GM06990 (cell line): Measurements from ENCODE around the gene NPAS3.

Source experiments
- DNase-seq: peaks from one replicate; pipeline ENCODE4 v3.0.0-alpha.2; 2011; ENCODE audit not compliant: insufficient read length; ENCODE audit errors: extremely low read depth
- H3K27me3 ChIP-seq: replicated peaks from 2 replicates; pipeline ENCODE4 v1.6.0; 2011; ENCODE audit warnings: low read length; ENCODE audit not compliant: control insufficient read depth, insufficient read depth
- H3K36me3 ChIP-seq: 2 replicates; pipeline ENCODE4 v1.5.1; 2011; ENCODE audit warnings: low read length; ENCODE audit not compliant: control insufficient read depth, insufficient read depth
- H3K4me3 ChIP-seq: replicated peaks from 2 replicates; pipeline ENCODE4 v1.5.1; 2011; ENCODE audit warnings: low read depth, mild to moderate bottlenecking, control low read depth, low read length
- CTCF ChIP-seq: IDR thresholded peaks from 2 replicates; pipeline ENCODE4 v1.5.1; 2011; ENCODE audit warnings: low read length, control low read depth, mild to moderate bottlenecking, inconsistent platforms; ENCODE audit not compliant: insufficient read depth, poor library complexity, severe bottlenecking

Gene NPAS3

DNA sequence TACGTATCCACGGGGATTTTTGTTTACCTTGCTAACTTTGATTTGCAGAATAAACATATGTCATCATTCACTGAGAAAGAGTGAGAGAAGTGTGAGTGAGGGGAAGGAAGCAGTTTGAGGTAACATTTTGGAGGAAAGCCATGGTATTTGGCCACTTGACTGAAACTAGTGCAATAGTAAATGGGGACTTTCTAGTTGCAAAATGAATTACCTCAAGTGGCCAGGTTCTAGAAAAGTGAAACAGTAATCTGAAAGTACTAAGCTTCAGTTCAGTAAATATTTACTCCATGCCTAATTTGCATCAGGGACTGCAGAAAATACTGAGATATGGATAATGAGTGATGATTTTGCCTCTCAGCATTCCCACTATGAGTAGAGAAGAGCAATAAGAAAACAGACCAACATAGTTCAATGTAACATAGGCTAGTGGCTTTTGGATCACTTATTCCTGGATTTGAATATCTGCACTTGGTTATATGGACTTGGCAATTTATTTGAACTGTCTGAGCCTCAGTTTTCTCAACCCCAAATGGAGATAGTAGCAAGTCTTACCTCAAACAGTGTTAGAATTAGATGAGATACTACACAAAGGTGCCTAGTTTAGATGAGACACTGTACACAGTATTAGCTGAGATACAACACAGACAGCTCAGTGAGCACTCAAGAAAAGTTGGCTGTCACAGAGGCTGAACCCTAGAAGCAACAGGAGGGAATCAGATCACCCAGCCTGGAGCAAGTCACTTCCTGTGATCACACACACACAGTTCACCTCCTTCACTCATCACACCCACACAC lies 439.1 kb downstream of the NPAS3 start:
- H3K36me3 ChIP-seq = no peaks in the 10 kb centered on the region
- H3K27me3 ChIP-seq = no peaks in the 10 kb centered on the region
- DNase-seq = no peak
- no peak for TF ChIP-seq CTCF
- no peak overlapping the region for H3K4me3 ChIP-seq

DNA sequence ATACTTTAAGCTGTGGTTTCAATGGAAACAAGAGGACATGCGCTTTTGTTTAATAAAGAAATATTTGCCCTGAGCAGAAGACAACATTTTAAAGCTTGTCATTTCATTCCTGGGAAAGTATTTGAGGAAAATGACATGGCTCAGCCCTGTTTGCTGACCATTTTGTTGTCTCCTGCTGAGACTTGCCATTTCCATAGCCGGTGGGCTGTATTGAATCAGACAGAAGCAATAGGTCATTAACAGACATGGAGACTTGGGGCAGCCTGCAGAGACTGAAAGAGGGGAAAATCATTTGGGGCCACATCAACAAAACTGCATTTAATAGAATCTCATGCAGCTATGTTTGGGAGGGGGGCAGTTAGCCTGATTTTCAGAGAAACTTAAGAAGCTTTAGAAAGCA lies 443.0 kb downstream of the NPAS3 start:
- H3K27me3 ChIP-seq = no peaks in the 10 kb centered on the region
- TF ChIP-seq CTCF = no peak
- no peak for DNase-seq
- no peaks in the 10 kb centered on the region for H3K36me3 ChIP-seq
- H3K4me3 ChIP-seq = no peak overlapping the region

DNA sequence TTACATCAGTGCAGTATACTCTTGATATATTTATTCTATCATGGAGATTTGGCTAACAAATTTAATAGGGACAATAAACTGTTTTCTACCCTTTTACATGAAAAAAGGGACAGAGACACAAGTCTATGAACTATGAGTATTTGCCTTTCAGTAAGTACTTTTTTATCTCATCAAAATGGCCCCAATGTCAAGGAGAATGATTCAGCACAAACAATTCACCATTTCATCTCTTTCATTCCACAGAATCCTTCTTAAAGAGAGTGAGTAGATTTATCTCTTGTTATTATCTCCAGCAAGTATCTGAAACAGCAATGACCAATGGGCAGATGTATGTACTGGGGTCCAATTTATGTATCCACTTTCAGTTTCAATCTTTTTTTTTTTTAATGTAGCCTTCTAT lies 447.5 kb downstream of the NPAS3 start:
- TF ChIP-seq CTCF = no peak
- DNase-seq = no peak
- H3K27me3 ChIP-seq = no peaks in the 10 kb centered on the region
- H3K36me3 ChIP-seq = no peaks in the 10 kb centered on the region
- H3K4me3 ChIP-seq = no peak overlapping the region

DNA sequence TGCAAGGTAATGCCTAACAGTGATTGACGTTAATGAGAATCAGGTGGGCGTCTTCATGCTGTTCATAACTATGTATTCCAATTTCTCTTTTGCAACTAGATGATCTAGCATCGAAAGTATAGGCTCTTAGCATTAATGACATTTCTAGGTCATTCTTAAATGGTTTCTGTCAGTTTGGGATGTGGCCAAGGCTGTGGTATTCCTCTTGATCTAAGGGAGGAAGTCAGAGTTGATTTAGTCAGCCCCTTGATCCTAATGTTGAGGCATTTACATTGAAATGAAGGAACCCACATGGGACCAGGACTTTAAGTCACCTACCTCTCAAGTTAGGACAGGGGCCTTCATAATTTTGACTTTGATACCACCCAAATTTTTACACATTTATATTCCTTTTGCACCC lies 448.1 kb downstream of the NPAS3 start:
- H3K4me3 ChIP-seq = no peak overlapping the region
- DNase-seq = no peak
- TF ChIP-seq CTCF = no peak
- no peaks in the 10 kb centered on the region for H3K36me3 ChIP-seq
- no peaks in the 10 kb centered on the region for H3K27me3 ChIP-seq

DNA sequence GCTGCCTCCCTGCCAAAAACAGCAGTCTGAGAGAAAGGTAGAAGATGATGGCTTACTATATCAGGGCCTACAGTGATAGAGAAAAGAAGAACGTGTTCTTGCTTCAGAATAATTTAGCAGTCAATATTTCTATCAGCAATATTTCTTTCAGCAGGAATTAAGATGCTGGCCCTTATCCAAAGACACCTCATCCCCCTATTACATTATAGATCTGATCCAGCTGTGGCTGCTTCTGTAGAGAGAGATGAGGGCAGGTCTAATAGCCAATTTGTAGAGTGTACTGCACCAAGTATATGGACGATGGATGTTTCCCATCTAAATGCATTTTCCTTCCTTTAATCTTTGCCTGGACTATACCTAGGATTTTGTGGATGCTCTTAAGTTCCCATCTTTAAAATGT lies 451.7 kb downstream of the NPAS3 start:
- no peak for DNase-seq
- Histone ChIP-seq H3K36me3 (no peaks in the 10 kb centered on the region), H3K27me3 (no peaks in the 10 kb centered on the region), H3K4me3 (no peak overlapping the region)
- TF ChIP-seq CTCF = no peak
